Body of pancreas (tissue), 4 donors: ENCODE results near the gene MYL11.

Experiments
- POLR2A ChIP-seq, 3 donors: fragments of 450-650 bp; IDR thresholded peaks; one replicate each; pipeline ENCODE4 v1.6.1; 2016; ENCODE audit warnings: antibody characterized with exemption in 3 of 3, mild to moderate bottlenecking in 2 of 3
- TF ChIP-seq, protein P1 (sequence below), 7 experiments: fragments of 450-650 bp in 4 of 7; fragments of 200-600 bp in 3 of 7; sonication (generic) in 3 of 7; IDR thresholded peaks; one replicate each; pipeline ENCODE4 v1.5.1; 2016 to 2019; ENCODE audit warnings: antibody characterized with exemption in 7 of 7

DNA sequence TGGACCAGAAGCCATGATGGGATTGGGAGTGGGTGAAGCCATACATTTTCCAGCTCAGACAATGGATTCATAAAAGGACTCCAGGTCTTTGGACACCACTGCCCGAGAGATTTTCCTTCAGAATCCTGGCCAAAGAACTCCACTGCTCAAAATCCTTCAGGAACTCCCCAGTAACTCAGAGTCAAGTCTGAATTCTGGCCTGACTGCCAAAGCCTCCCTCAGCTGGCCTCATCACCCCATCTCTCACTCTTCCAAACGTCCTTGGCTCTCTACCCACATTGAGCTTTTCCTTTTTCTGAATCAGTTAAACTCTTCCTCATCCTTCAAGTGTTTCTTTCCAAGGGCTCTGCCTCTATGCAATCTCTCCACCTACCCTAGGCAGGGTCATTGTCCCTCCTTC, 8.9 kb downstream of the MYL11 start:
- TF ChIP-seq, protein P1, sequence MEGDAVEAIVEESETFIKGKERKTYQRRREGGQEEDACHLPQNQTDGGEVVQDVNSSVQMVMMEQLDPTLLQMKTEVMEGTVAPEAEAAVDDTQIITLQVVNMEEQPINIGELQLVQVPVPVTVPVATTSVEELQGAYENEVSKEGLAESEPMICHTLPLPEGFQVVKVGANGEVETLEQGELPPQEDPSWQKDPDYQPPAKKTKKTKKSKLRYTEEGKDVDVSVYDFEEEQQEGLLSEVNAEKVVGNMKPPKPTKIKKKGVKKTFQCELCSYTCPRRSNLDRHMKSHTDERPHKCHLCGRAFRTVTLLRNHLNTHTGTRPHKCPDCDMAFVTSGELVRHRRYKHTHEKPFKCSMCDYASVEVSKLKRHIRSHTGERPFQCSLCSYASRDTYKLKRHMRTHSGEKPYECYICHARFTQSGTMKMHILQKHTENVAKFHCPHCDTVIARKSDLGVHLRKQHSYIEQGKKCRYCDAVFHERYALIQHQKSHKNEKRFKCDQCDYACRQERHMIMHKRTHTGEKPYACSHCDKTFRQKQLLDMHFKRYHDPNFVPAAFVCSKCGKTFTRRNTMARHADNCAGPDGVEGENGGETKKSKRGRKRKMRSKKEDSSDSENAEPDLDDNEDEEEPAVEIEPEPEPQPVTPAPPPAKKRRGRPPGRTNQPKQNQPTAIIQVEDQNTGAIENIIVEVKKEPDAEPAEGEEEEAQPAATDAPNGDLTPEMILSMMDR (IDR thresholded peaks at IDR 0.05), result no peak
- TF ChIP-seq POLR2A (IDR thresholded peaks at IDR 0.05), result no peak
